Measurements from ENCODE around the gene CAMK2N2.

The CAMK2N2 gene

DNA sequence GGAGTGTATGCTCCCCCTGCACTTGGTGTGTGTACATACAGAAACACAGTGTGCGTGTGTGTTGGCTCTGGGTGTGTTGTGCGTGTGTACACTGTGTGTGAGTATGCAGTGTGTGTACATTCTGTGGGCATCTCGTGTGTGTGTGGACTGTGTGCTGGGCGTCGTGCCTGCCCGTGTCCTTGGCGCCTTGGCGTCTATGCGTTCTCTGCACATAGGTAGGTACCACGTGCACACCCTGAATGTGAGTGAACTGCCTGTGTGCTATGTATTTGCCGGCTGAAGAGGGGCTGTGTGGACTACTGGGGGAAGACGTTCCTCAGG is 14.0 kb upstream of the CAMK2N2 start:
- in situ Hi-C loops (cut with HindIII; ENCODE audit: low sequenced_read_pairs): no loop called here

DNA sequence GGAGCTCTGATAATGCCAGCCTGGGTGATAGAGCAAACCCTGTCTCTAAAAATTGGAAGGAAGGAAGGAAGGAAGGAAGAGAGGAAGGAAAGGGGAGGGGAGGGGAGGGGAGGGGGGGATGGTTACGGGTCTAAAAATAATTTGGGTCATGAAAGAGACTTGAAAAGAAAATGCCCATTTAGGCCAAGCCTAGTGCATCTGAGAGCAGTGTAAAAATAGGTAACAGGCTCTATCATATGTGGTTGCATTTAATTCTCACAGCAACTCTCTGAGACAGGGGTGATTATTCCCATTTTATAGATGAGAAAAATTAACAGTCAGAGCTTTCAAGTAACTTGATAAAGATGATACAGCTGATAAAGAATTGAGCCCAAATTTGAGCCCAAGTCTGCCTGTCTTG is 10.9 kb upstream of the CAMK2N2 start:
- in situ Hi-C loops (cut with HindIII; ENCODE audit: low sequenced_read_pairs): no loop called here

GRCh38 chr3:184267249-184267648 is 5.9 kb upstream of the CAMK2N2 start:
- in situ Hi-C loops (cut with HindIII; ENCODE audit: low sequenced_read_pairs): loop anchor here (5.0 kb wide), 2 partner anchors 40 to 50 kb away; partner anchors contain the start of gene VWA5B2

DNA sequence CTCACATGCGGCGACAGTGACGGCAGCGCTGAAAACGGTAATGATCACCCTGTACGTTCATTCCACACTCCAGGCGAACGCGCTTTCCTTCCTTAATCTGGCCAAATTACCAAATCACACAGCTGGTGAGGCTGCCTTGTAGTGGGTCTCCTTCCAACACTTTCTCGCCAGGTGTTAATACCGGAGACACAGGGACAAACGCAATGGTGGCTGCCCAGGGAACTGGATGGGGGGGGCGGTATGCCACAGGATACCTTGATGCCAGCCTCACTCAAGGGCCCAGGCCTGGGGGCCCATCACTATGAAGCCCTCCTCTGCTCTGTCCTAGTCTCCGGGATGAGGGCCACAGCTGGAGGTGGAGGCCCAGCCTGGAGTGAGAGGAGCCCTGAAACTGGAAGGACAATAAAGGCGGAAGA is 1.4 kb upstream of the CAMK2N2 start:
- in situ Hi-C loops (cut with HindIII; ENCODE audit: low sequenced_read_pairs): no loop called here

GRCh38 chr3:184261854-184262763 is 756 bp upstream of the CAMK2N2 start:
- in situ Hi-C loops (cut with HindIII; ENCODE audit: low sequenced_read_pairs): no loop called here

DNA sequence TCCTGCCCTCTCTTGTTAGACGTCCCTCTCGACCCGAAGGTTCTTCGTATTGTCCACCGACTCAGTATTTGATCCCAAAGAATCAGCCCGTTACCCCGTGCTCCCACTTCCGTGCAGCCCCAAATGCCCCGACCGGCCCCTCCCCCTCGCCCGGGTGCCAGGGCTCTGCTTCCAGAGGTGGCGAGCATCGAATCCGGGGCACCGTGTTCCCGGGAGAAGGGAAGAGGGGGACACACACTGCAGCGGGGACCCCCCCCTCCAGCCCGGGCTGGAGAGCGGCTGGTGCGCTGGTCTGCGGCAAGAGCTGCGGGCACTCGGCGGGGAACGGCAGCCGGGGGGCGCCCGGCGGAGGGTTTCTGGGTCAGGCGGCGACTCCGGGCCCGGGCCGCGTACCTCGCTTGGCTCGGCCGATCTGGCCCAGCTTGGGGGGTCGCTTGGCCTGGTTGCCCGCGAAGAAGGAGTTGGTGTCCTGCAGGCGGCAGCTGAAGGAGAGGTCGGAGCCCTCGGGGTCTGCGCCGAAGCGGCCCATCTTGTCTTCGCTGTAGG is 556 bp downstream of the CAMK2N2 start:
- in situ Hi-C loops (cut with HindIII; ENCODE audit: low sequenced_read_pairs): no loop called here

- in situ Hi-C loops (cut with HindIII; ENCODE audit: low sequenced_read_pairs): no loop called here
These were observed 1.3 kb downstream of the CAMK2N2 start for GRCh38 chr3:184259878-184260723.

- in situ Hi-C loops (cut with HindIII; ENCODE audit: low sequenced_read_pairs): no loop called here
These were observed 1.9 kb downstream of the CAMK2N2 start for GRCh38 chr3:184259396-184259877.

DNA sequence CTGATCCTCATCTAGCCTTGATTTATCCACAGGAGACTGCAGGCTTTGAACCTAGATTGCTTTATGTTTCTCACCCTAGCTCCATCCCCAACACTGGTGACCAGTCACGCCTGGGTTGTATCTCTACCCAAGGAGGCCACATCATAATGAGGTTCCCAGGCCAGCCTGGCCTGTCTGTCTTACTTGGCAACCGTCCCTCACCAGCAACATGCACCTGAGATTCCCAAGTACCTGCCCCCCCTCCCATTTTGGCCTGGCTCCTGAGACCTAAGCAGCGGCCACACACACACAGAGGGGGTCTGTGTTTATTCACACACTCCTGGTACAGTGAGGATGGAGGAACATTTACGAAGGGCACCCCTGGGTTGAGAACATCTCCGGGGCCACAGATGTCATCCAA is 2.4 kb downstream of the CAMK2N2 start:
- in situ Hi-C loops (cut with HindIII; ENCODE audit: low sequenced_read_pairs): no loop called here

GRCh38 chr3:184257083-184257915 is 4.1 kb downstream of the CAMK2N2 start:
- in situ Hi-C loops (cut with HindIII; ENCODE audit: low sequenced_read_pairs): no loop called here

- in situ Hi-C loops (cut with HindIII; ENCODE audit: low sequenced_read_pairs): no loop called here
These were observed 5.9 kb downstream of the CAMK2N2 start for GRCh38 chr3:184255291-184256039.

DNA sequence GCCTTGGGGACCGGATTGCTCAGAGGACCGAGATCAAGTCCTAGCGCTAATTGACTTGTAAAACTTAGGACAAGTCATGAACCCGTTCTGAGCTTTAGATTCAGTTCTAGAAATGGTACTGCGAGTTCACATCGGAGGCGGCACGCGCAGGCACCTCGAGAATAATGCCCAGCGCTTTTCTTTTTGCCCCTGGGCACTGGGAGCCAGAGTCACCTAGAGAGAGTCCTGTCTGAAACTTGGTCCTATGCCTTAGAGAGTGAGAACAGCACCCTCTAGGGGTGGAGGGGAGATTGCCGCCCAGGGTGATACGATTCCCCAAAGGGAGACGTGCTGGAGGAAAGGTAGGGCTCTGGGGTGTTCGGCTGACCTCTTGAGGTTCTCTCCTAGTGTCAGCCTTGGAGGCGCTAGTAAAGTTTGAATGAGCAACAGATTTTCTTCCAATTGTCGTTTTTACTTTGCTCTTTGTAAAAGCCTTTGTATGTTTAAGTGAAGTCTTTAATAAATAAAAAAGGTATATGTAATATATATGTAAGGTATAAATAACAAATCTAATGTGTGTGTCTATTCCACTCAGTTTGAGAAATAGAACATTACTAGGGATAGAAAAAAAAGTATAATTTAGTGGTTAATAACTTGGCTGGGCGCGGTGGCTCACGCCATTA is 11.1 kb downstream of the CAMK2N2 start:
- in situ Hi-C loops (cut with HindIII; ENCODE audit: low sequenced_read_pairs): loop anchor here (5.0 kb wide), 1 partner anchor 353 kb away; no protein-coding TSS in a partner anchor

DNA sequence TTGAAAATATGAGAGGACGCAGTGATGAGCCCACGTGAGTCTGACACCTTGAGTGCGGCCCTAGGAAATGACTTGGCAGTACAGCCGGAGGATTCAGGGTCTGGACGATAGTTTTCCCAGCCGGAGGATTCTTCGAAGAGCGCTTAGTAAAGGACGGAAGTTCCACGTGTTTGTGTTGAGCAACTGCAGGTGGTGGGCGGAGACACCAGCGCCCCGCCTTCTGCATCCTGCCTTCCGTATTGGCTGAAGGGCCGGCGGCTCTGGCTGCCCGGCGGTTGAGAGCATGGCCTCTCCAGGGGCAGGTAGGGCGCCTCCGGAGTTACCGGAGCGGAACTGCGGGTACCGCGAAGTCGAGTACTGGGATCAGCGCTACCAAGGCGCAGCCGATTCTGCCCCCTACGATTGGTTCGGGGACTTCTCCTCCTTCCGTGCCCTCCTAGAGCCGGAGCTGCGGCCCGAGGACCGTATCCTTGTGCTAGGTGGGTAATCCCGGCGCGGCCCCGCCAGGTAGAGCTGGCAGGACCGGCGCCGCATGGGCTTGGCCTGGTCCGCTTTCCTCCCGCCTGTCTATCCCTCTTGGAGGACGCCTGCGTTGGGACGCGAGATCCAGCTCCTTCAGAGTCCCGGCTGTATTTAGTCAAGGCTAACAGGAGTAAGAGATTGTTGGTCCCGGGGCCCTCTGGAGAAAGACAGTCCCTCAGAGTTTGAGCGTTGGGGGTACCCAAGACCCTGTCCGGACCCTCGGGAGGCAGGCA is 11.8 kb downstream of the CAMK2N2 start, which contains the start of gene EEF1AKMT4:
EEF1AKMT4 (plus strand) TSS at position 261 of the 755 bp plus-strand sequence; CDS start at position 284, 23 bp downstream.
- in situ Hi-C loops (cut with HindIII; ENCODE audit: low sequenced_read_pairs): loop anchor here (5.0 kb wide), 1 partner anchor 352 kb away; no protein-coding TSS in a partner anchor

DNA sequence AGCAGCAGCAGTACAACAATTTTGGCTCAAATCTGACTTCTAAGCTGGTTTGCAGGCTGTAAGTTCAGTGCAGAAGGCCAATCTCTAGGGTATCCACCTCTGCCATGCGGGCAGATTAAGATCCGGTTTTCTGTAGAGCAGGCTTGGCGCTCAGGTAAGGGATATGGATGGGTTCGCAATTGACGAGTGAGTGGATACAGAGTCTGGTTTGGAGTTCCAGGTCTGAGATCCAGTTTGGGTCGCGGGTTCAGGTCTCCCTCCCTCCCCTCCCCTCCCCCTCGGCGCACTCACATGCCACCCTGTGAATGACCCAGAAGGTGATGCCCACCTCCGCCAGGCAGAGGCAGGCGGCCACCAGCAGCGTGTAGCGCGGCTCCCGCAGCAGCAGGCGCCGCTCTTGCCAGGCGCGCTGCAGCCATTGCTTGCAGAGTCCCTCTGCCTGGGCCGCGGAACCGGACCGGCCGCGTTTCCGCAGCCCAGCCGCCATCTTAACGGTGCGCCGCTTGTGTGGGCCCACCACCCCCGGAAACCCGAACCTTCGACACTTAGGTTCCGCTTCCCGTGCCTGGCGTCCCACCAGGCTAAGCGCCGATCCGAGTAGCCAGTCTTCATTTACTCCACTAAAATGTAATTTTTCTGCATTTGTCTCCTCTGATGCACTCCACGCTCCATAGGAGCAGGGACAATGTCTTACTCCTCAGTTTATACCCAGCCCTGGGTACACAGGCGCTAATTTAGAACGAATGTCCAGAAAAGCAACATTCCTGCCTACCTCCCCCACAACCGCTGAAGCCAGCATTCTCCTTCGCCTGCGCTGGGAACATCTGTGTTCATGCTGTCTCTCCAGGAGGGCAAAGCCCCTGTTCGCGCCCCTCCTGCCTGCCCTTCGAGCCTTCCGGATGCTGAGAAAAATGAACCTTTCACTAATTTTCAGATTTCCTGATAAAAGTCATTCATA is 12.6 kb downstream of the CAMK2N2 start, which contains the start of gene ALG3:
ALG3 (minus strand) TSS at position 509 of the 958 bp plus-strand sequence; CDS start at position 487, 22 bp downstream.
- in situ Hi-C loops (cut with HindIII; ENCODE audit: low sequenced_read_pairs): no loop called here

DNA sequence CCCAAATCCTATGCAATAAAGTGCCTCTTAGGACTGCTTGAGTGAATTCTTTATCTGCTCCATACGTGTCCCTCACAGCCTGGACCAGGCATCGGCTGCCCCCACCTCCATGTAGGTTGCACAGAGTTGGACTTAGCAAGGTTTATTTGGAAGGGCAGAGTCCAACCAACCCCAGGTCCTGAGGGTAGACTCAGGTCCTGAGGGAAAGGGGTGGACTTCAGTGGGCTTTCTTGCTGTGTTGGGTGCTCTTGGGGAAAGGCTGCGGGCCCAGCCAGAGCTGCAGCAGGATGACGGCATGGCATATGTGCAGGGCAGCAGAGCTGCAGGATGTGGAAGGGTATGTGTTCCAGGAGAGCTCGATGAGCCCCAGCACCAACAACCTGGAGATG is 19.1 kb downstream of the CAMK2N2 start:
- in situ Hi-C loops (cut with HindIII; ENCODE audit: low sequenced_read_pairs): no loop called here

GRCh38 chr3:184241447-184242296 is 19.7 kb downstream of the CAMK2N2 start:
- in situ Hi-C loops (cut with HindIII; ENCODE audit: low sequenced_read_pairs): no loop called here

All from endothelial cell of hepatic sinusoid (primary cell).